ENCODE results near the gene FOXL1. TPM values are rescaled to one million over a fixed set of nuclear protein-coding genes. Genes with fewer than 3 reads are reported as not detected.

Gene FOXL1
- total RNA-seq, 2 experiments from 2014 or later, result not detected

GRCh38 chr16:86597880-86598606 is 19.7 kb downstream of the FOXL1 start:
- no peak for DNase-seq
- ChIA-PET CTCF (no interaction called here), POLR2A (no interaction called here)
- Mint-ChIP-seq H3K27me3 (peaks cover 53% of the 10 kb centered on the region), H3K4me1 (ENCODE audit: low read depth) (peaks cover 7% of the 10 kb centered on the region), H3K4me3 (no peak overlapping the region), H3K36me3 (ENCODE audit: low read depth) (no peaks in the 10 kb centered on the region), H3K9me3 (no peaks in the 10 kb centered on the region), H3K27ac (no peak overlapping the region)
- Histone ChIP-seq H3K27me3 (ENCODE audit: control insufficient read depth in 1 of 2, insufficient read depth in 2 of 2, low read length in 2 of 2) (peaks cover 13 to 14% of the 10 kb centered on the region in 2 experiments), H3K36me3 (ENCODE audit: insufficient read depth, low read length) (no peaks in the 10 kb centered on the region), H3K4me1 (ENCODE audit: insufficient read depth, low read length) (no peaks in the 10 kb centered on the region), H3K4me3 (ENCODE audit: low read length) (no peak overlapping the region), H3K27ac (ENCODE audit: low read depth in 1 of 2, low read length in 2 of 2) (no peak overlapping the region), H3K9me3 (ENCODE audit: control insufficient read depth in 1 of 2, insufficient read depth in 1 of 2, low read length in 2 of 2) (no peaks in the 10 kb centered on the region)
- intact Hi-C loops (cut with DNase I, micrococcal nuclease), result no loop called here
- TF ChIP-seq CTCF (IDR thresholded peaks at IDR 0.05), result no peak
- no peak for ATAC-seq (ENCODE audit: poor library complexity)

GRCh38 chr16:86598607-86599565 is 20.5 kb downstream of the FOXL1 start:
- ChIA-PET CTCF (no interaction called here), POLR2A (no interaction called here)
- DNase-seq, result no peak
- Mint-ChIP-seq H3K27me3 (peaks cover 45% of the 10 kb centered on the region), H3K4me3 (no peak overlapping the region), H3K27ac (no peak overlapping the region), H3K36me3 (ENCODE audit: low read depth) (no peaks in the 10 kb centered on the region), H3K9me3 (no peaks in the 10 kb centered on the region), H3K4me1 (ENCODE audit: low read depth) (no peaks in the 10 kb centered on the region)
- TF ChIP-seq CTCF (IDR thresholded peaks at IDR 0.05), result no peak
- Histone ChIP-seq H3K27ac (ENCODE audit: low read depth in 1 of 2, low read length in 2 of 2) (no peak overlapping the region), H3K27me3 (ENCODE audit: control insufficient read depth in 1 of 2, insufficient read depth in 2 of 2, low read length in 2 of 2) (peaks cover 5 to 6% of the 10 kb centered on the region in 2 experiments), H3K4me3 (ENCODE audit: low read length) (no peak overlapping the region), H3K4me1 (ENCODE audit: insufficient read depth, low read length) (no peaks in the 10 kb centered on the region), H3K9me3 (ENCODE audit: control insufficient read depth in 1 of 2, insufficient read depth in 1 of 2, low read length in 2 of 2) (no peaks in the 10 kb centered on the region), H3K36me3 (ENCODE audit: insufficient read depth, low read length) (no peaks in the 10 kb centered on the region)
- intact Hi-C loops (cut with DNase I, micrococcal nuclease), result no loop called here
- no peak for ATAC-seq (ENCODE audit: poor library complexity)

GRCh38 chr16:86601356-86601755 is 23.0 kb downstream of the FOXL1 start:
- no peaks in the 10 kb centered on the region for H3K36me3 Mint-ChIP-seq (ENCODE audit: low read depth)
- H3K4me1 ChIP-seq (ENCODE audit: insufficient read depth, low read length), result peaks cover 3% of the 10 kb centered on the region
- peaks cover 8% of the 10 kb centered on the region for H3K4me1 Mint-ChIP-seq (ENCODE audit: low read depth)
- no peak overlapping the region for H3K27ac Mint-ChIP-seq
- intact Hi-C loops (cut with DNase I, micrococcal nuclease), result no loop called here
- peaks cover 5% of the 10 kb centered on the region in 2 experiments for H3K27me3 ChIP-seq (ENCODE audit: control insufficient read depth in 1 of 2, insufficient read depth in 2 of 2, low read length in 2 of 2)
- H3K9me3 ChIP-seq (ENCODE audit: control insufficient read depth in 1 of 2, insufficient read depth in 1 of 2, low read length in 2 of 2), result peaks cover 0 to 6% of the 10 kb centered on the region in 2 experiments
- H3K27me3 Mint-ChIP-seq, result peaks cover 52% of the 10 kb centered on the region
- TF ChIP-seq CTCF (IDR thresholded peaks at IDR 0.05), result no peak
- no peak for DNase-seq
- H3K4me3 ChIP-seq (ENCODE audit: low read length), result no peak overlapping the region
- no peak overlapping the region for H3K4me3 Mint-ChIP-seq
- POLR2A ChIA-PET, result no interaction called here
- H3K27ac ChIP-seq (ENCODE audit: low read depth in 1 of 2, low read length in 2 of 2), result no peak overlapping the region
- H3K9me3 Mint-ChIP-seq, result no peaks in the 10 kb centered on the region
- H3K36me3 ChIP-seq (ENCODE audit: insufficient read depth, low read length), result no peaks in the 10 kb centered on the region
- CTCF ChIA-PET, result no interaction called here
- ATAC-seq (ENCODE audit: poor library complexity), result no peak
